ENCODE results near the gene SLC66A2. TPM values are rescaled to one million over a fixed set of nuclear protein-coding genes. Genes with fewer than 3 reads are reported as not detected.

Gene SLC66A2
- total and polyA plus RNA-seq, 10 of the 15 experiments (the other 5 are each of a cell fraction or from before 2014, with no cell fraction given), result 0.69 to 42.5 (median 14.8) TPM

DNA sequence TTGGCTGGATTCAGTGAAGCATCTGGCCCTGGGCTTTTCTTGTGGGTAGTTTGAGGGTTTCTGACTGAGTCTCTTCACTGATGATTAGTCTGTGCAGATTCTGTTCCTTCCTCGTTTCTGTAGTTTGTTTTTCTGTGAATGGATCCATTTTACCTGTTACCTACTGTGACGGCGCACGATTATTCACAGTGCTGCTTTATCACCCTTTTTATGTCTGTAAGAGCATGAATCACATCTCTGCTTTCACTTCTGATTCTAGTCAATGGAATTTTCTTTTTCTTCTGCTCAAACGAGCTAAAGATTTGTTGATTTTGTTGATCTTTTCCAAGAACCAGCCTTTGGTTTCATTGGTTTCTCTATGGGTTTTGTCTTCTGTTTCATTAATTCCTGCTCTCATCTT lies 60.8 kb downstream of the SLC66A2 start:
- Histone ChIP-seq H3K27ac (ENCODE audit: control insufficient read depth, insufficient read depth) (no peak overlapping the region), H3K79me2 (ENCODE audit: control insufficient read depth, insufficient read depth, low read length) (no peaks in the 10 kb centered on the region), H3K4me2 (ENCODE audit: control insufficient read depth, insufficient read depth) (no peak overlapping the region), H3K4me3 (no peak overlapping the region), H2AFZ (ENCODE audit: control insufficient read depth, low read depth, low read length) (no peak overlapping the region), H3K27me3 (replicated peaks in 1 of 2; ENCODE audit: control insufficient read depth in 2 of 2, insufficient read depth in 2 of 2, low read length in 1 of 2) (no peaks in the 10 kb centered on the region), H3K4me1 (ENCODE audit: control insufficient read depth, insufficient read depth, low read length) (no peaks in the 10 kb centered on the region), H3K9ac (ENCODE audit: control insufficient read depth, insufficient read depth, low read length) (no peak overlapping the region), H3K9me3 (replicated peaks; ENCODE audit: control insufficient read depth, insufficient read depth, low read length) (peaks cover 16% of the 10 kb centered on the region), H4K20me1 (ENCODE audit: control insufficient read depth, insufficient read depth) (no peaks in the 10 kb centered on the region), H3K36me3 (ENCODE audit: control insufficient read depth in 2 of 2, insufficient read depth in 2 of 2, low read length in 1 of 2) (no peaks in the 10 kb centered on the region)
- in situ Hi-C loops (cut with MboI), result no loop called here
- SMC1A ChIA-PET (ENCODE audit: uncharacterized antibody, unreplicated experiment), result no interaction called here
- POLR2A ChIA-PET, result interaction anchor here (0.7 kb wide), 2 partner anchors 89 to 398 kb away, joined by 3 read pairs; no protein-coding TSS in a partner anchor
- TF ChIP-seq RBBP5 (conservative IDR thresholded peaks at IDR 0.05) (no peak), IRF5 (IDR thresholded peaks at IDR 0.05; ENCODE audit: borderline replicate concordance) (no peak), ATF7 (IDR thresholded peaks at IDR 0.05; ENCODE audit: low read depth) (no peak)
- TF ChIP-seq, protein P1, sequence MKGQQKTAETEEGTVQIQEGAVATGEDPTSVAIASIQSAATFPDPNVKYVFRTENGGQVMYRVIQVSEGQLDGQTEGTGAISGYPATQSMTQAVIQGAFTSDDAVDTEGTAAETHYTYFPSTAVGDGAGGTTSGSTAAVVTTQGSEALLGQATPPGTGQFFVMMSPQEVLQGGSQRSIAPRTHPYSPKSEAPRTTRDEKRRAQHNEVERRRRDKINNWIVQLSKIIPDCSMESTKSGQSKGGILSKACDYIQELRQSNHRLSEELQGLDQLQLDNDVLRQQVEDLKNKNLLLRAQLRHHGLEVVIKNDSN (IDR thresholded peaks at IDR 0.05; ENCODE audit: borderline replicate concordance, extremely low read length, insufficient read depth, low read depth, low read length), result no peak
- TF ChIP-seq, protein P2, sequence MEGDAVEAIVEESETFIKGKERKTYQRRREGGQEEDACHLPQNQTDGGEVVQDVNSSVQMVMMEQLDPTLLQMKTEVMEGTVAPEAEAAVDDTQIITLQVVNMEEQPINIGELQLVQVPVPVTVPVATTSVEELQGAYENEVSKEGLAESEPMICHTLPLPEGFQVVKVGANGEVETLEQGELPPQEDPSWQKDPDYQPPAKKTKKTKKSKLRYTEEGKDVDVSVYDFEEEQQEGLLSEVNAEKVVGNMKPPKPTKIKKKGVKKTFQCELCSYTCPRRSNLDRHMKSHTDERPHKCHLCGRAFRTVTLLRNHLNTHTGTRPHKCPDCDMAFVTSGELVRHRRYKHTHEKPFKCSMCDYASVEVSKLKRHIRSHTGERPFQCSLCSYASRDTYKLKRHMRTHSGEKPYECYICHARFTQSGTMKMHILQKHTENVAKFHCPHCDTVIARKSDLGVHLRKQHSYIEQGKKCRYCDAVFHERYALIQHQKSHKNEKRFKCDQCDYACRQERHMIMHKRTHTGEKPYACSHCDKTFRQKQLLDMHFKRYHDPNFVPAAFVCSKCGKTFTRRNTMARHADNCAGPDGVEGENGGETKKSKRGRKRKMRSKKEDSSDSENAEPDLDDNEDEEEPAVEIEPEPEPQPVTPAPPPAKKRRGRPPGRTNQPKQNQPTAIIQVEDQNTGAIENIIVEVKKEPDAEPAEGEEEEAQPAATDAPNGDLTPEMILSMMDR (IDR thresholded peaks at IDR 0.05 in 2 of 3, conservative IDR thresholded peaks at IDR 0.05 in 1 of 3; ENCODE audit: control insufficient read depth in 2 of 3, extremely low read depth in 1 of 3, insufficient read depth in 1 of 3, low read depth in 3 of 3, low read length in 3 of 3), result no peak
- no TSS peak for BruUV-seq (replicated peaks)
- RAD21 ChIA-PET (ENCODE audit: unreplicated experiment), result interaction anchor here (1.0 kb wide), 1 partner anchor 15 kb away, joined by 4 read pairs; no protein-coding TSS in a partner anchor
- 0% methylated on average over 5 of the region's 5 CpGs for WGBS (ENCODE audit: insufficient coverage, insufficient replicate concordance, low lambda C conversion rate, missing lambda C conversion rate)
- CTCF ChIA-PET, result no interaction called here
- intact Hi-C loops (cut with micrococcal nuclease; ENCODE audit: unreplicated experiment), result no loop called here
- DNase-seq (ENCODE audit: low read depth, low spot score) (no peak), ATAC-seq (no peak), FAIRE-seq (no peak)

Data from GM12878 (cell line).